Embryonic facial prominence (tissue), 1 donor: ENCODE data around the gene PALMD.

ENCODE experiments used
- DNase-seq: peaks from one replicate; pipeline ENCODE4 v3.0.0-alpha.2; 2016; ENCODE audit errors: extremely low spot score

The PALMD gene

GRCh38 chr1:99696616-99697015, 50.7 kb downstream of the PALMD start:
- no peak for DNase-seq

DNA sequence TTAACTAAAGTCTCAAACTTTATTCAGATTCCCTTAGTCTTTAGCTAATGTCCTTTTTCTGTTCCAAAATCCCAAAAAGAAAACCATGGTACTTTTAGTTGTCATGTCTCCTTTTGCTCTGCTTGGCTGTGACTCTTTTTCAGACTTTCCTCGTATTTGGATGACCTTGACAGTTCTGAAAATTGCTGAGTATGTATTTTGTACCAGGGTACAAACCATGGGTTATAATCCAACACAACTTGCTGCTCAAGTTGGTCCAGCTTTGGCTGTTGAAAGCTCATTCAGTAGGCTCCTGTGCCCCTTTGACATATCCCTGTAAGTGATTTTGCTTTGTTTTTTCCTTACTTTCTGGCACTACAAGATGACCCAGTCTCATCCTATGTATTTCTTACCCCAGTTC, 51.7 kb downstream of the PALMD start:
- no peak for DNase-seq

GRCh38 chr1:99700020-99700419, 54.1 kb downstream of the PALMD start:
- DNase-seq = no peak

DNA sequence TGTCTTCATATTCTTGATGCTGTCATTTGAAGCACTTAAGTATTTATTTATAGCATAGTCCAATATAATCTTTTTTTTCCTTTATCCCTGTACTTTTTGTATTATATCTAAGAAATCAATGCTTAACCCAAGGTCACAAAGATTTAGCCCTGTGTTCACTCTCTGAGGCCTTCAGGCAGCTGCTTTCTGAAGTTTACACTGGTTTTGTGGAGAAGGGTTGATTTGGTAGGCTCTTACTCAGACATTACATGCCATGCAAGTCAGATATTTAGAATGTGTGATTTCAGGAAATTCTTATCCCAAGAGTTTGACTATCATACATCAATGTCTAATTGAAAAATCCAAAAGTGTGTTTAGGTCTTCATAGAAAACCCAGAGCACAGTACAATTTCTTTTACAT, 56.3 kb downstream of the PALMD start:
- no peak for DNase-seq

- DNase-seq = no peak
These were observed 58.5 kb downstream of the PALMD start for GRCh38 chr1:99704356-99704816.

- DNase-seq = no peak
These were observed 59.5 kb downstream of the PALMD start for GRCh38 chr1:99705385-99705784.

DNA sequence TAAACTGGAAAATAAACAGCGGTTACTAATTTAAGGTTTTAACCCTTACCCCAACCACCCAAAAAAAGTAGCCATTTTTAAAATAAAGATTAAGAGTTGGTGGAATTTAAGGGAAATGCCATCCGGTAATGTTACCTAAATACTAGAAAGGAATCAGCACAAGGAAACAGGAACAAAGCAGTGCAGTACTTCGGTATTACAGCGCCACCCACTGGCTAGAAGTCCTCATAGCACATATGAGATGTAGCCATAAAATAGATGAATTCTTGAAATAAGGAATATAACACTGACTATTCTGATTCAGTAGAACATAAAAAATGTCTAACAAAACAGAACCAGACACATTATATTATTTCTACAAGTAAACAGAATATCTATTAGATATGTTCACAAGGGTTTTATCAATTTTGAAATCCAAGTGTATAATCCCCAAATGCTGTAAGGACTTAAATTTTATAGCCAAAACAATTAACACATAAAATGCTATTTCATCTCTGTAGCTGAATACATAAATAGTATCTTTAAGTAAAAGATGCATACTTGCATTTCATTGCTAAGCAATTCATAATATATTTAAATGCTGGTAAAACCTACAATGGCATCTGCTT, 61.7 kb downstream of the PALMD start:
- DNase-seq = peak; percentile 70

DNA sequence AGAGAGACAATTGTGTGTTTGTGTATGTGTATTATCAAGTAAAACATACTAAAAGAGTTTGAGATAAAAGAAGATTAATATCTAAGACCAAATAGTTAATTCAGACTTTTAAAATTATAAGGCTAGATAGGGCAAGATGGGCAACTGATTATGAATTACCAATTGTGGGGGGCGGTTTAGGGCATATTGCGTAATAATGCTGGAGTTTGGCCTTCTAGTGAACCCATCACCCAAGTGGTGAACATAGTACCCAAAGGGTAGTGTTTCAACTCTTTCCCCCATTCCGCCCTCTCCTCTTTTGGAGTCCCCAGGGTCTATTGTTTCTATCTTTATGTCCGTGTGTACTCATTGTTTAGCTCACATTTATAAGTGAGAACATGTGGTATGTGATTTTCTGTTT, 65.1 kb downstream of the PALMD start:
- no peak for DNase-seq

DNA sequence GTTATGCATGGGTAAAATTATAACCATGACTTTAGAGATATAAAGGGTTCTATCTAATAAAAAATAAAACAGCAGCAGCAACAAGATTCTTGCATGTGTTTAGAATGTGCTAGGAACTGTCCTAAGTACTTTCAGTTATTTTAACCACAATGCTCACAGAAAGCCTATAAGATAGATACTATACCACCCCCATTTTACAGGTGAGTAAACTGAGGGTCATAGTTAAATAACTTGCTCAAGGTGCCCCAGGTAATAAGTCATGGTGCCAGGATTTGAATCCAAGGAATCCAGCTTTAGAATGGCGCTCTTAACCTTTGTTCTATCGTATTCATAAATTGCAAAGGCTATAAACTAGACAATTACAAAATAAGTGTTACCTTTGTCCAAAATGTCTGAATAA, 67.1 kb downstream of the PALMD start:
- no peak for DNase-seq

- no peak for DNase-seq
These were observed 71.1 kb downstream of the PALMD start for GRCh38 chr1:99717005-99717404.

- no peak for DNase-seq
These were observed 77.3 kb downstream of the PALMD start for GRCh38 chr1:99723251-99723650.

DNA sequence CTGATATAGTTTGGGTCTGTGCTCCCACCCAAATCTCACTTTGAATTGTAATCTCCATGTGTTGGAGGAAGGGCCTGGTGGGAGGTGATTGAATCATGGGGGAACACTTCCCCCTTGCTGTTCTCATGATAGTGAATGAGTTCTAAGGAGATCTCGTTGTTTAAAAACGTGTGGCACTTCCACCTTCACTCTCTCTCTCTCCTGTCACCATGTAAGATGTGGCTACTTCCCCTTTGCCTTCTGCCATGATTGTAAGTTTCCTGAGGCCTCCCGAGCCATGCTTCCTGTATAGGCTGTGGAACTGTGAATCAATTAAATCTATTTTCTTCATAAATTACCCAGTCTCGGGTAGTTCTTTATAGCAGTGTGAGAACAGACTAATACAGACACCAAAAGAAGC, 80.1 kb downstream of the PALMD start:
- no peak for DNase-seq

DNA sequence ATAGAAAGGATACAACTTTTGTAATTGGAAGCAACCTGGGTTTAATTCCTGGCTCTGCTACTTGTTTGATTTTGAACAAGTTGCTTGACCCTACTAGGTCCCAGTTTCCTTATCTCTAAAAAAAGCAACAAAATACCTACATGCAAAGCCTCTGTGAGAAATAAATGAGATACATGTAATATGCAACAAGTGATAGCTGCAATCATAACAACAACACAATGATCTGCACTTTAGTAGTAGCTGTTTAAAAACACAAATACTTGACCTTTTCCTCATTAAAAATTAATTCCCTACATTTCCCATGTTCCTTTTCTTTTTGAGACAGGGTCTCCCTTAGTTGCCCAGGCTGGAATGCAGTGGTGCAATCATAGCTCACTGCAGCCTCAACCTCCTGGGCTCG, 80.5 kb downstream of the PALMD start:
- no peak for DNase-seq

GRCh38 chr1:99726818-99727217, 80.9 kb downstream of the PALMD start:
- DNase-seq = no peak

DNA sequence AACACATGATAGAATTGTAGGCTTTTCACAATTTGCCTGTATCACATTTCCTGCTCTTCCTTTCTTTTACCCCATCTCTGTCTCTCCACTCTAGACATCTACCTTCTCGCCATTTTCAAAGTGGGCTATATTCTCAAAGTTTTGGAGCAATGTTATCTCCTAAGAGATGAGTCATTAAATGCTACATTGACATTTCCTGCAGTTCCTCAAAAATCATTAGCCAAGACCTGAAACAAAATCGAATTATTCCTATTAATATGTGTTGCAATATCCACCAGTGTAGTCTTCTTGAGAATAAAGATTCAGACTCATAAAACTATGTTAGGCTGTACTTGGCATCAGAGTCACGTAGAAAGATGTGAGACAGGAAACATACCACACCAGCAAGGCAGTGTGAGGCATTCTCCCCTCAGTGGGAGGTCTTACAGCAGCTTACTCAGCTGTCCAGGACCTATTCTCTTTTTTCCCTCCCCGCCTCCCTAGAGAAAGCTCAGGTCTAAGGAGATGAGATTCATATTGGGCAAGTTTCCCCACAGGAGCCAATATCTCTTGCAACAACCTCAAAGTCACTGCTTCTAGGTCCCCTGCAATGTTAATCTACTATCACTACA, 81.8 kb downstream of the PALMD start:
- no peak for DNase-seq

DNA sequence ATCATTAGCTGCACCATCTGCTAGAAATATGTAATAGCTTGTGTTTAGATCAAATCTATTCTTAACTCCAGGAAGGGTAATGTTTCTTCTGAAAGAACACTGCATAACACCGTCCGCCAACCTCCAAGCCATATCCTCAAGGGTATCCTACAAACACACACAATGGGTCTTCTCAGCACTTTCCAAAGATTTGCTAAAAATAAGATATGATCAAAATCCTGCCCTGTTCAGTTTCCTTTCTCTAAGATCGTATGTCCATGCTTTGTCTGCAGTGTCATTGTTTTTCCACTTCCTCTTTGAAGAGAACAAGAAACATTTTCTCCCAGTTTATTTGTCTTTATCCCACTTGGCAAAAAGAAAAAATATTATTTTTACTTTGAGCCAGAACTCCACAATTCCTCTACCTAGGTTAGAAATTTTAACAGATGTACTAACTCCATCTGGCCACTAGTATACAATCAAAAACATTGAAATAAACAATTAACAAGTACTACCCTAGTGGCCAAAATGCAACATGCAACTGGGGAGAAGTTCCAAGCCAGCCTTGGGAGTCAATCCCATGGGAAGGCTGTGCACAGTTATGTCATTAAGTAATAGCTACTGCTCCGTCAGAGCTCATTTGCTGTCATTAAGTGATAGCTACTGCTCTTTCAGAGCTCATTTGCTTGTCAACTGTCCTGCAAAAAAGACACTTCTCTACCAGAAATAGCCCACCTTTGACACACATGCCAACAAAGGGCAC, 82.8 kb downstream of the PALMD start:
- no peak for DNase-seq

DNA sequence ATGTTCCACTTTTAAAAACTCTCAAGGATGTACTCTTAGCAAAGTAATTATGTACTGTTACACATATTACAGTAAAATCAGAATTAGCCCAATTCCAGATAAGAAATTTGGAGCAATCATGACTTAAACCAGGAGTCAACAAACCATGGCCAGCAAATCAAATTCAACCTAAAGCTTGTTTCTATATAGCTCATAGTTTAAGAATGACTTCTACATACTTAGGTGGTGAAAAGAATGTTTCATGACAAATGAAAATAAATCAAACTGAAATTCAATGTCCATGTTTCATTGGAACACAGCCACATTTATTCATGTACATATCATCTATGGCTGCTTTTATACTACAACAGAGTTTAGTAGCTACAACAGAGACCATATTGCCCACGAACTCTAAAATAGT, 85.5 kb downstream of the PALMD start:
- no peak for DNase-seq

GRCh38 chr1:99735852-99736251, 89.9 kb downstream of the PALMD start:
- DNase-seq = no peak

DNA sequence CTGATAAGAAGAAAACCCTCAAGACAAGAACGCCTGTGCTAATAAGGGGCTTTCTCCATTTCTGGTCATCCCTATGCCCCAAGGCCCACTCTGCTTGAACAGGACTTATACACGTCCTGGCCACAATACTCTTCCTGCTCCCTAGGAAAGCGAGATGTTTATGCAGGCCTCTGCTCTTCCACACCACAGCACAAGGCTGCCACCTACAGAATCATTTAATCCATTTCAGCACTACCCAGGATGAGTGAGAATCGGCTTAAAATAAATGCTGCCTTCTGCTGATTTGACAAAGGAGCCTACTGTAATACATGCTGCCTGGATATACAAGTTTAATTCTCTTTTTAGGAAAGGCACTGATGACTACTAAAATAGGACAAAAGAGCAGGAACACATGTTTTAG, 91.1 kb downstream of the PALMD start:
- DNase-seq = no peak

- no peak for DNase-seq
These were observed 93.0 kb downstream of the PALMD start for GRCh38 chr1:99738858-99739465.

- no peak for DNase-seq
These were observed 94.2 kb downstream of the PALMD start for GRCh38 chr1:99740141-99740540.
